ENCODE data around the gene KLHL24.

- TF ChIP-seq CTCF (conservative IDR thresholded peaks at IDR 0.05) = no peak
- no peak for TF ChIP-seq ZFX (IDR thresholded peaks at IDR 0.05)
Observed at GRCh38 chr3:183680061-183680460, 44.6 kb downstream of the KLHL24 start.
